A549 (cell line): ENCODE data around the gene UBE2U.

Experiments
- CEBPB ChIP-seq, 2 experiments: fragments of >200 bp in 1 of 2; sonication (Bioruptor Twin) in 1 of 2; formaldehyde crosslinking in 1 of 2; IDR thresholded peaks; 2 replicates each; pipeline ENCODE4 v1.6.1; 2012 to 2016
- CHD2 ChIP-seq: fragments of 150-350 bp; IDR thresholded peaks from 2 replicates; pipeline ENCODE4 v1.6.1; 2014; ENCODE audit warnings: low read length; ENCODE audit not compliant: partially characterized antibody
- CHD4 ChIP-seq: fragments of 200-600 bp; sonication (generic); IDR thresholded peaks from 2 replicates; pipeline ENCODE4 v1.6.1; 2016; ENCODE audit warnings: antibody characterized with exemption, mild to moderate bottlenecking, borderline replicate concordance
- CTCF ChIP-seq: fragments of >200 bp; sonication (Bioruptor Twin); formaldehyde crosslinking; IDR thresholded peaks from 3 replicates; pipeline ENCODE4 v1.5.1; 2016
- EHMT2 ChIP-seq: fragments of 200-600 bp; sonication (generic); IDR thresholded peaks from 2 replicates; pipeline ENCODE4 v1.6.1; 2016; ENCODE audit warnings: antibody characterized with exemption, low read depth, mild to moderate bottlenecking, moderate library complexity
- EP300 ChIP-seq, 2 experiments: fragments of >200 bp; sonication (Bioruptor Twin); formaldehyde crosslinking; IDR thresholded peaks; 2 replicates in 1 of 2; 3 replicates in 1 of 2; pipeline ENCODE4 v1.6.1; 2016 to 2017
- JUN ChIP-seq, 2 experiments: fragments of >200 bp; sonication (Bioruptor Twin); formaldehyde crosslinking; IDR thresholded peaks; 2 replicates in 1 of 2; 3 replicates in 1 of 2; pipeline ENCODE4 v1.6.1; 2016 to 2017
- MAZ ChIP-seq: fragments of 150-350 bp; IDR thresholded peaks from 2 replicates; pipeline ENCODE4 v1.6.1; 2014; ENCODE audit warnings: antibody characterized with exemption, low read depth, low read length, borderline replicate concordance
- POLR2A ChIP-seq: IDR thresholded peaks from 2 replicates; pipeline ENCODE4 v1.6.1; 2012; ENCODE audit warnings: mild to moderate bottlenecking, low read length
- RAD21 ChIP-seq, 2 experiments: fragments of >200 bp in 1 of 2; sonication (Bioruptor Twin) in 1 of 2; formaldehyde crosslinking in 1 of 2; IDR thresholded peaks in 1 of 2; conservative IDR thresholded peaks in 1 of 2; 2 replicates in 1 of 2; 3 replicates in 1 of 2; pipeline ENCODE4 v1.6.1; 2012 to 2018; ENCODE audit warnings: inconsistent platforms in 1 of 2
- REST ChIP-seq: fragments of 200-600 bp; sonication (generic); IDR thresholded peaks from 2 replicates; pipeline ENCODE4 v1.6.1; 2016; ENCODE audit warnings: antibody characterized with exemption, mild to moderate bottlenecking, moderate library complexity

- TF ChIP-seq EP300 (IDR thresholded peaks at IDR 0.05) (no peak), CTCF (no peak), POLR2A (no peak), REST (no peak), JUN (IDR thresholded peaks at IDR 0.05) (no peak), CHD4 (no peak), CEBPB (IDR thresholded peaks at IDR 0.05) (no peak), CHD2 (no peak), EHMT2 (no peak), RAD21 (conservative IDR thresholded peaks at IDR 0.05 in 1 of 2, IDR thresholded peaks at IDR 0.05 in 1 of 2) (no peak), MAZ (no peak)
Measured at GRCh38 chr1:64179588-64179987, 23.8 kb upstream of the UBE2U start.
